Measurements from ENCODE around the gene AKAP10.
"Not testable (repeated sequence)": the region's sequence is repeated elsewhere in the genome, so short reads cannot be mapped to it uniquely, and the experiment has no call there.

AKAP10 gene

GRCh38 chr17:19977293-19978208 lies at the start of gene AKAP10:
TSS of gene AKAP10 (minus strand) at chr17:19977828. CDS start at chr17:19977679, 149 bp downstream.
- peak; percentile 96 to 97 for DNase-seq (ENCODE audit: low read depth in 2 of 2)

- no peak for DNase-seq (ENCODE audit: low read depth in 2 of 2)
These were observed 49.3 kb upstream of the AKAP10 start for GRCh38 chr17:20026960-20027359.

- no peak for DNase-seq (ENCODE audit: low read depth in 2 of 2)
These were observed 45.1 kb upstream of the AKAP10 start for GRCh38 chr17:20022701-20023100.

GRCh38 chr17:20016475-20016992 lies 38.9 kb upstream of the AKAP10 start:
- not testable (repeated sequence) for DNase-seq (ENCODE audit: low read depth in 2 of 2)

- DNase-seq (ENCODE audit: low read depth in 2 of 2), result no peak
These were observed 34.4 kb upstream of the AKAP10 start for GRCh38 chr17:20012017-20012536.

- DNase-seq (ENCODE audit: low read depth in 2 of 2), result no peak
These were observed 33.3 kb upstream of the AKAP10 start for GRCh38 chr17:20010936-20011335.

GRCh38 chr17:20010099-20010863 lies 32.7 kb upstream of the AKAP10 start:
- no peak for DNase-seq (ENCODE audit: low read depth in 2 of 2)

GRCh38 chr17:20009302-20010098 lies 31.9 kb upstream of the AKAP10 start, which contains the start of gene SPECC1:
TSS of gene SPECC1 (plus strand) at chr17:20009359. CDS start at chr17:20096652, 87,293 bp downstream.
- peak; percentile 78 to 80 for DNase-seq (ENCODE audit: low read depth in 2 of 2)

GRCh38 chr17:20009052-20009301 lies 31.3 kb upstream of the AKAP10 start:
- no peak for DNase-seq (ENCODE audit: low read depth in 2 of 2)

- no peak for DNase-seq (ENCODE audit: low read depth in 2 of 2)
These were observed 30.8 kb upstream of the AKAP10 start for GRCh38 chr17:20008242-20009051.

GRCh38 chr17:19996502-19996901 lies 18.9 kb upstream of the AKAP10 start:
- DNase-seq (ENCODE audit: low read depth in 2 of 2), result no peak

GRCh38 chr17:19996086-19996485 lies 18.5 kb upstream of the AKAP10 start:
- no peak for DNase-seq (ENCODE audit: low read depth in 2 of 2)

GRCh38 chr17:19992803-19993713 lies 15.4 kb upstream of the AKAP10 start:
- peak; percentile 65 to 71 for DNase-seq (ENCODE audit: low read depth in 2 of 2)

- DNase-seq (ENCODE audit: low read depth in 2 of 2), result no peak
These were observed 13.7 kb upstream of the AKAP10 start for GRCh38 chr17:19991252-19991885.

- no peak for DNase-seq (ENCODE audit: low read depth in 2 of 2)
These were observed 10.3 kb upstream of the AKAP10 start for GRCh38 chr17:19987897-19988296.

GRCh38 chr17:19986941-19987861 lies 9.6 kb upstream of the AKAP10 start:
- no peak for DNase-seq (ENCODE audit: low read depth in 2 of 2)

- DNase-seq (ENCODE audit: low read depth in 2 of 2), result no peak
These were observed 2.5 kb upstream of the AKAP10 start for GRCh38 chr17:19979917-19980770.

Measured in stimulated activated CD4-positive, alpha-beta T cell treated with anti-CD3 and anti-CD28 coated beads, Interleukin-4, amount 100 ng/mL, for 48 hours (primary cell).